MV-4-11 (cell line): ENCODE results near the gene RABGAP1L.
"Not testable (repeated sequence)": the region's sequence is repeated elsewhere in the genome, so short reads cannot be mapped to it uniquely, and the experiment has no call there.

Experiments used
- DNase-seq: peaks from one replicate; lab custom pipeline; 2025; lab: John Stamatoyannopoulos, UW

Gene RABGAP1L

DNA sequence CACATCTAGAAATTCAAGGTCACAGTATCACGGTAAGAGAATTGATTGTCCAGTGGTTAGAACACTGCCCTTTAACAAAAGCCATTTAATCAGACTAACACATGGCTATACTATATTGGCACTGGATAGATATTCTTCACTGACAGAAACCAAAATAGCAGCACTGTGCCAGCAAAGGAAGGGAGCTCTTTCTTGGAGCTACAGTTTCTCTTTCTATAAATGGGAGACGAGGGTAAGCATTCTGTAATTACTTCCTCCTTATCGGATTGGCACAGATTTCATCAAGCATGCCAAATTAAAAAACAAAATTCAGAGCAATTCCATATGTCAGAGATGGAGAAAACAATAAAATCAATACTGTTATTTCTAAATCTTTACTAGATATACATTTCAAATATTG, 724.7 kb downstream of the RABGAP1L start:
- DNase-seq: peak; percentile 14

DNA sequence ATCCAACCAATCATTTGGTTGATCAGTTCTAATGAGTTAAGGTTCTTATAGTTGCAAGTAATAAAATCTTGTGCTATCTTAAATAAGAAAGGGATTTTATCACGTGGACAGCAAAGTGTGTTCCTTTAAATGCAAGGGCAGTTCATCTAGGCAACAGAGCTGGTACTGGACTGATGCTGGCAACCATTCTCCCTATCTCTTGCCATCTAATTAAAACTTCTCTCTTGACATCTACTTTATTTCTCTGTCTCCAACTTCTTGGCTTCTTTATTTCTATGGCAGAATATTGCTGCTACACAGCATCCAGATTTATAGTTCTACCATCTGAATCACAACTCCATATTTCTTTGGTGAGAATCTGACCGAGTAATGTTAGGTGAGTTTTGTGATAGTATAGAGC, 725.2 kb downstream of the RABGAP1L start:
- DNase-seq: no peak

DNA sequence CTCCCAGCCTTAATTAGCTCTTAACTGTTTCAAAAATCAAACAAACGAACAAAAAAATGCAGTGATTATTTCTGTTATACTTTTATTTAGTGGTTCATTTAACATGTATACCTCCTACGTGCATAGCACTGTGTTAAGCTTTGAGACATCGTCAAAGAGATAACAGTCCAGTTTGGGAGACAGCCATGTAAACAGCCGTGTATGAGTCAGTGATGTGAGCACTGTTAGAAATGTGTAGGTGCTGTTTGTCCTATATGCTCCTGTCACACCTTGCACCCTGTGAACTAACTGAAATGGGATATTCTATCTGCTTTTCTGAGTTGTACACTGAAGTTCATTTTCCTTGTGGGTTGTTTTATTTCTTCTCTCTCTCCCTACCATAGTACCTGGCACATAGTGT, 730.7 kb downstream of the RABGAP1L start:
- DNase-seq: no peak

DNA sequence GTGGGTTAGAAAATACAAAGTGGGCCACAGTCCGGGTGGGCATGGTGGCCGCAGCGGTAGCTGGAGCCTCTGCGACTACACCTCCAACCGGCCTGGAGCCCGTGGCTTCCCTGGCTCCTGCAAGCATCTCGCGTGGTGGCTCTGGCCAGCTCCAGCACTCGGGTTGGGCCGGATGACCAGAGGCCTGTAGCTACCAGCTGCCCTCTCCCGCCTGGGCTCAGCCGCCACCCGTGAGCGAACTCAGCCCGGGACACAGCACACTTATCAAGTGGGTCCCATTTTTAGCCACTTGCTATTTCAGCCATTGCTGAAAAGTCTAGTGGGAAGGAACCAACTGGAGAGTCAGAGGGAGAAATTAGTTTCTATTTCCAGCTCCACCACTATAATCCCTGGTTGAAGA, 732.7 kb downstream of the RABGAP1L start:
- DNase-seq: no peak

DNA sequence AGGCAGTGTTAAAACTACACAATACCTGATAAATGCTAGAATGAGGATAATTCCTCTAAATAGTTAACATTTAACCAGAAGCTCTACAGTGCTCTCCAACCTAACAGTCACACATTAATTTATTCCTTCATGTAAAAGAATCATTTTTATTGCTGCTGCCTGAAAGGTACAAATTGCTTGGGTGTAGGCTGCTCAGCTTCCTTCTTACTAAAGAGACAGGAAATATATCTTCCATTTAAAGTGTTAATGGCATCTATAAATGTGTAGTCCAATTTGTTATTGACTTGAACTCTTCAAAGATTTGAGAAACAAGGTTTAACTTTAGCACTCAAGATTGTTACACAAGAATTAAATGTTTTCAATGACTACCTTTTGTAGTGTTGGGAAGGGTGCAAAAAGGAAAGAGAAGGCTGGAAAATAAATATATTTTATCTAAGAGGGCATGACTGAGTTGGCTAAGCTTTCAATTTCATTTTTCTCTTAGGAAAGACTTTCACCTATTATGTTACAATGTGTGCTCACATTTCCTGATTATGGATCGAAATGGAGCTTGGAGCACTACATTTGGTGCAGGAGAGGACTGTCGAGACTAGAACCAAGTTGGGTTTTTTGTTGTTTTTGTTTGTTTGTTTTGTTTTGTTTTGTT, 734.9 kb downstream of the RABGAP1L start:
- DNase-seq: no peak

DNA sequence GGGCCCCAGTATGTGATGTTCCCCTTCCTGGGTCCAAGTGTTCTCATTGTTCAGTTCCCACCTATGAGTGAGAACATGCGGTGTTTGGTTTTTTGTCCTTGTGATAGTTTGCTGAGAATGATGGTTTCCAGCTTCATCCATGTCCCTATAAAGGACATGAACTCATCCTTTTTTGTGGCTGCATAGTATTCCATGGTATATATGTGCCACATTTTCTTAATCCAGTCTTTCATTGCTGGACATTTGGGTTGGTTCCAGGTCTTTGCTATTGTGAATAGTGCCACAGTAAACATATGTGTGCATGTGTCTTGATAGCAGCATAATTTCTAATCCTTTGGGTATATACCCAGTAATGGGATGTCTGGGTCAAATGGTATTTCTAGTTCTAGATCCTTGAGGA, 736.3 kb downstream of the RABGAP1L start:
- DNase-seq: not testable (repeated sequence)

DNA sequence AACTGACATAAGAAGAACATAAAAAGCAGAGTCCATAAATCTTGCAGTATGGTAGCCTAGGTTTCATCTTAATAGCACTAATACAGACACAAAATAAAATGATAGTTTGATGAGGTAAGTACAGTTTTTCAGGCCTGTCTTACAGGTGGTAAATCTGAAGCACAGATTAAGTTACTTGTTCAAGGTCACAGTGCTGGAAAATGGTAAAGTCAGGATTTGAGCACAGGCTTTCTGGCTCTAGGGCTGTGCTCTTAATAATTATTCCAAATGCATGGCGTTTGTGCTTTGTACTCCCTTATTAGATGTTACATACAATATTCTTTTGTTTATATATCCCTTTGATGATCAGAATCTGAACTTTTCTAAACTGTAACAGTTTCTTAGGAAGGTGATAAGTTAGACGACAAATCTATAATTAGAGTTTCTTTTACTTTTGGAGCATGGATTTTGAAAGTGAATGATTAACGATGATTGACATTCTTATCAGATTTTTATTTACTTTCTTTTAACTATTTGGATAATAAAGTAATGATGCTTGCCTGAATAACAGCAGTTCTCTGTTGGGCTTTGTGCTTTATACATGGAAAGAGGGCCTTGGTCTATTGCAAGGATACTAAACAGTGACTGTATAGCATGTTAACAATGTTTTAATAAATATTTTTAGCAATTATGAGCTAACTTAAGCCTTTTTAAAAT, 738.9 kb downstream of the RABGAP1L start:
- no peak for DNase-seq

DNA sequence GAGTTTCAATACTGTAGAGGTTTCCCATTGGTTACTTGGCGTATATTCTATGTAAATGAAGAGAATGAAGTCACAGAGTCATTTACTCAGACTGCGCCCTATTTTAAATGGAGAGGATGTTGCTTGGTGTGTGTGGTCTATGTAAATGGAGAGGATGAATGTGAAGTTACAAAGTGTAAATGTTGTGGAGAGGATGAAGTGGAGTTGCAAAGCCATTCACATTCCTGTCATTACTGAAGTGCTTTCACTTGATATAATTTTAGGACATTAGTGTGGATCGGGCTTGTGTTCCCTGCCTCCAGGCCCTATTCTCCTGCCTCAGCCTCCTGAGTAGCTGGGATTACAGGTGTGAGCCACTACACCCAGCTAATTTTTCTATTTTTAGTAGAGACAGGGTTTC, 741.0 kb downstream of the RABGAP1L start:
- no peak for DNase-seq

DNA sequence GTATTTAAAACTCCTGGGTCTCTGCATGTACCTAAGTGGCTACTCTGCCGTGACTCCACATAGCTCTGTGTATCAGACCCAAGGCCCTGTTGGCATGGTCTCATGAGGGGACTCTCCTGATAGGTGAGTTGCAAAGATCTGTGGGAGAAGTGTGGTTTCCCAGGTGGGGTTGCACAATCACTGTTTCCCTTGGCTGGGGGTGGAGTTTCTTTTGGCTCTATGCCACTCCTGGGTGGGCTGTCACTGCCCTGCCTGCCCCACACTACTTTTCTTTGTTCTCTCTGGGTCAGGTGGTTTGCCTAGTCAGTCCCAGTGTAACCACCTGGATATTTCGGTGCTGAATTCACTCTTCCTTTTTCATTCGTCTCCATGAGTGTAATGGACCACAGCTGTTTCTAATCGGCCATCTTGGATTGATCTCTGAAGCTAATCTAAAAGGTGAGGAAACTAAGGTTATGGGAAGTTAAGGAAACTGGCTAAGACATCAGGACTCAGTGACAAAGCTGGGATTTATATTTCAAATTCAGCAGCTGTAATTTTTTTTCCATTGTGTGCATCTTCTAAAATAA, 743.3 kb downstream of the RABGAP1L start:
- no peak for DNase-seq

DNA sequence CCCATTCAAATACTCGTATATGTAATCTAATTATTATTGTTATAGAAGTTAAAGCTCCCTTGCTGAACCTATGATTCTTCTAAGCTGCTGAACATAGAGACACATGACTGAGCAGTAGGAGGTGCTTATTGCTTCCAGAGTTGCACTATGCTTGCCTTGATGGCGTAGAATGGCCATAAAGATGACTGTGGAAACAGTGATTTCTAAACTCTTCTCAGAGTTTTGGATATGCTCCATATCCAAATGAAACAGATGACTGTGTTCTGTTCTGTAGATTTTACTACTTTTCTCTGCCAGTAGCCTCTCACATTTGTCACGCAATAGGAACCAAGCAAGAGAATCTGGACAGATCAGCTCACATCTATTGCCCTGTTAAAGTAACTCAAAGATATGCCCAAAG, 752.3 kb downstream of the RABGAP1L start:
- no peak for DNase-seq

DNA sequence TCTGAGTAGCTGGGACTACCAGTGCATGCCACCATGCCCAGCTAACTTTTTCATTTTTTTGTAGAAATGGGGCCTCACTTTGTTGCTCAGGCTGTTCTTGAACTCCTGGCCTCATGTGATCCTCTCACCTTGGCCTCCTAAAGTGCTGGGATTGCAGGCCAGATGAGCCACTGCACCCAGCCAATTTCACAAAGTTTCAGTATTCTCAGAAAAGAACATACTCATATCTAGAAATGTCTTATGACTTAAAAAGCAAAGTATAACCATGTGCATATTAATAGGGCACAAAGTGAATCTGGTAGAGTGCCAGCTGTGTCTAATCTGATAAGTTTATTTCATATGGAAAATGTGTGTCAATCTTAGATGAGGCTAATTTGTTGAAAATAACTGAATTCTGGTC, 752.9 kb downstream of the RABGAP1L start:
- no peak for DNase-seq

DNA sequence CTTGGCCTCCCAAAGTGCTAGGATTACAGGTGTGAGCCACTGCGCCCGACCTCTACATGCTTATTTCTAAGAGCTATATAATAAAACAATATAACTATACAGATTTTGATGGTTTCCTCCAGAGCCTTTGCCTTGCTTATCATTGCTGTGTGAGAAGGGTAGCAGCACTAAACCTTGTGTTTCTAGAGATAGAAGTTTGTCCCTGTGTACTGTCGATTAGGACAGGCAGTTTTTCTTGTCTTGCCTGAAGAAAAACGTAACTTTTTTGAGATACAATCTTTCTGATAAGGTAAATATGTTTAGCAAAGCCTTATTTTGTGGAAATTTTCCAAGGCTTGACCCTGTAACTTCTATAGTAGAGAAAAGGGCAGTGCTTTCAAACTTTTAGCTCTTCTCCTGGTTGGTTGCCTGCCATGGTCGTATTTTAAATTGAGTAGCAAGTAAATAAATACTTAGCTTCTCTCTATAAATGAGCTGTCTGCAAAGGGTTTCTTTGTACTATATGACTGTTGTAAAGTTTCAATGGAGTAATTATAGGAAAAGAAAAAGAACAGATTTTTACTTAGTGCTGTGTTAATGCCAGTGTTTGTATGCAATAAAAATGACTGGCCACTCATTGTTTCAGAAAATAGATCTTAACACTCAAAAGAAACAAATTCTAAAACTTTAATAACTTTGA, 754.0 kb downstream of the RABGAP1L start:
- no peak for DNase-seq

DNA sequence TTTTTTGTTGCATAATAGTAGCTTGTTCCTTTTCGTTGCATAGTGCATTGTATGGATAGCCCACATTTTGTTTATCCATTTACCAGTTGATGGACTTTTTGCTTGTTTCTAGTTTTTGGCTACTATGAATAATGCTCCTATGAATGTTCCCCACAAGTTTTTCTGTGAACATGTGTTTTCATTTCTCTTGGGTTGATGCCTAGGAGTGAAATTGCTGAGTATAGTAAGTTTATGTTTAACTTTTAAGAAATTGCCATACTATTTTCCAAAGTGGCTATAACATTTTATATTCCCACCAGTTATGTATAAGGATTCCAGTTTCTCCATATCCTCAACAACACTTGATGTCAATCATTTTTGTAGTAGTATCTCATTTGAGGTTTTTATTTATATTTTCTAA, 755.7 kb downstream of the RABGAP1L start:
- DNase-seq: peak; percentile 27

DNA sequence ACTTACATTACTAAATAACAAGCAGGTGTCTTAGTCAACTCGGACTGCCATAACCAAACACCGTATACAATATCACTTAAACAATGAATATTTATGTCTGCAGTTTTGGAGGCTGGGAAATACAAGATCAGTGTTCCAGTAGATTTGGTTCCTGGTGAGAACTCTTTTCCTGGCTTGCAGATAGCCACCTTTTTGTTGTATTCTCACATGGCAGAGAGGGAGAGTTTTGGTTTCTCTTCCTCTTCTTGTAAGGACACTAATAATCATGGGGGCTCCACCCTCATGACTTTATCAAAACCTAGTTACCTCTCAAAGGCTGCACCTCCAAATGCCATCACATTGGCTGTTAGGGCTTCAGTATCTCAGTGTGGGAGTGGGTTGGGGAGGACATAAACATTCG, 757.5 kb downstream of the RABGAP1L start:
- DNase-seq: no peak

DNA sequence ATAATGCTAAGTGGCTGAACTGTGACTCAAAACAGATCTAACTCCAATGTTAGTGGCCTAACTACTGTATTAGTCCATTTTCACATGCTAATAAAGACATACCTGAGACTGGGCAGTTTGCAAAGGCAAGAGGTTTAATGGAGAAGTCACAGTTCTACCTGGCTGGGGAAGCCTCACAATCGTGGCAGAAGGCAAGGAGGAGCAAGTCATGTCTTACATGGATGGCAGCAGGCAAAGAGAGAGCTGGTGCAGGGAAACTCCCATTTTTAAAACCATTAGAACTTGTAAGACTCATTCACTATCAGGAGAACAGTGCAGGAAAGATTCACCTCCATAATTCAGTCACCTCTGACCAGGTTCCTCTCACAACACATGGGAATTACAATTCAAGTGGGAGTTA, 760.8 kb downstream of the RABGAP1L start:
- DNase-seq: no peak

DNA sequence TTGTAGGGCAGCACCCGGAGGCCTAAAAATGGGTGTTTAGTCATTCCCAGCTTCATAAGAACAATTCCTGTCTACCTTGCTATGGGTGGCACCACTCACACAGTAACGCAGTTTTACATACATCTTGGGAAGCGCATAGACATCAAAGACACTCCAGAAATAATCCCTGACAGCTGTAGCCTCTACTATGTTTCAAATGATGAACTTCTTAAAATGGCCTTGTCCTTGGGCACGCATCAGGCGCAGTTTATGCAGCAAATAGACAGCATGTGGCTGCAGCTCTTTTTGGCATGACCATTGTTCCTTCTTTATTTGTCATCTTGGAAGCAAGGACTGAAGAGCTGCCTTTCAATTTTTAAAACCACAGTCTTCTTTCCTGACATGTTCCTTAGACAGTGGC, 762.8 kb downstream of the RABGAP1L start:
- DNase-seq: no peak

DNA sequence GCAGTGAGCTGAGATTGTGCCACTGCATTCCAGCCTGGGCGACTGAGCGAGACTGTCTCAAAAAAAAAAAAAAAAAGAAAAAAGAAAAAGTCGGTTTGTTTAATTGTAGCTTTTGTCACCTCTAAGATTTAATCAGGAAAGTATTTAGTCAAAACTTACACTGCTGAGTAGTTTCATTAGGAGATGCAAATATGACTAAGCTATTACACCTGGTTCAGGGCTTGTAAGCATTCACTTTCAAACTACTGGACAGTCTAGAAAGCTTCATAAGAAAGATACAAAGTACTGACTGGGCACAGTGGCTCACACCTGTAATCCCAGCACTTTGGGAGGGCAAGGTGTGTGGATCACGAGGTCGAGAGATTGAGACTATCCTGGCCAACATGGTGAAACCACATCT, 764.5 kb downstream of the RABGAP1L start:
- no peak for DNase-seq

DNA sequence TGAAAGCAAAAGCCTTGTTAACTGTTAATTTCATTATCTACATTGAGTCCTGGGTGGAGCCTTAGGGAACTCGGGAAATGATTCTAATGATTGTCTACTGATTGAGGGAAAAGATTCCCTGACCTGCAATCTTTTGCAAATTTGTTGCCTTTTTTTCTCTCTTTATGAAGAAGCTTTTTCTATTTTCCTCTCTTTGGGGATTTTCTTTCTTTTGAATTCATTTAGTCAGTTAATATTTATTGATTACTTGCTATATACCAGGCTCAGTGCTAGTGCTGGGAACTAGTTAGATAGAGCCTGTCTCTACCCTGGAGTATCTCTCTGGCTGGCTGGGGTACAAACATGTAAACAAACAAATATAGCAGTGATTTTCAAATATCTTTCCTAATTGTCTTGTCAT, 769.2 kb downstream of the RABGAP1L start:
- DNase-seq: no peak

DNA sequence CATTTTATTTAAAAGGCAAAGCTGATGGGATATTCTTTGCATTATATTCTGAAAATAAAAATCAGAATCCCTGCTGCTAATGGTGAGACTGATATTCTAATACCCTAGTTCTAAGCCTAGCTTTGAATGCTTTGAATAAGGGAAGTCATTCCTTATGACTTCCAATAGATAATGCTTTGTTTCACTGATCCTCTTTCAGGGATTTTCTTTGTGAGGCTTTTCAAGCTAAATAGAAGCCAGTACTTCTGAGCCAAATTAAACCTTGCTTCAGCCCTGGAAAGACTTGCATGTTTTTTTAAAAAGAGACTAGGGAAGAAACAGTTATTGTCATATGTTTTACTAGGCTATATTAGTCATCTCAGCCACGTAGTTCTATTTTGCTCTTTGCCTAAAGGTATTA, 771.9 kb downstream of the RABGAP1L start:
- DNase-seq: no peak

DNA sequence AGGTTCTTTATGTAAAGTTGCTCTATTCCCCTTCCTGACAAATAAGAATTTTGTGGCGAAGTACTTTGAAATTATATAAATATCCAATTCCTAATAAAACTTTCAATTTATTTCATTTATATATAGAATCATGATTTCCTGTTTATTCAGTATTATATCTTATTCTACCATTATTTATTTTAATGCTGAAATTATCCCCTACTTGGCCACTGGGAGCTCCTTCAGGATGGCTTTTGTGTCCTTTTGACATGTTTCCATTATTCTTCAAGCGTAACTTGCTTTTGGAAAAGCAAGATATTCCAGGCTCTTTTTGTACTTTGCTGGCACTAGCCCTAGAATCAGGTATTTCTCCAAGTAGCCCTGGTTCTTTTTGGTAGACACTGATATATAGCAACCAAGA, 773.3 kb downstream of the RABGAP1L start:
- no peak for DNase-seq

DNA sequence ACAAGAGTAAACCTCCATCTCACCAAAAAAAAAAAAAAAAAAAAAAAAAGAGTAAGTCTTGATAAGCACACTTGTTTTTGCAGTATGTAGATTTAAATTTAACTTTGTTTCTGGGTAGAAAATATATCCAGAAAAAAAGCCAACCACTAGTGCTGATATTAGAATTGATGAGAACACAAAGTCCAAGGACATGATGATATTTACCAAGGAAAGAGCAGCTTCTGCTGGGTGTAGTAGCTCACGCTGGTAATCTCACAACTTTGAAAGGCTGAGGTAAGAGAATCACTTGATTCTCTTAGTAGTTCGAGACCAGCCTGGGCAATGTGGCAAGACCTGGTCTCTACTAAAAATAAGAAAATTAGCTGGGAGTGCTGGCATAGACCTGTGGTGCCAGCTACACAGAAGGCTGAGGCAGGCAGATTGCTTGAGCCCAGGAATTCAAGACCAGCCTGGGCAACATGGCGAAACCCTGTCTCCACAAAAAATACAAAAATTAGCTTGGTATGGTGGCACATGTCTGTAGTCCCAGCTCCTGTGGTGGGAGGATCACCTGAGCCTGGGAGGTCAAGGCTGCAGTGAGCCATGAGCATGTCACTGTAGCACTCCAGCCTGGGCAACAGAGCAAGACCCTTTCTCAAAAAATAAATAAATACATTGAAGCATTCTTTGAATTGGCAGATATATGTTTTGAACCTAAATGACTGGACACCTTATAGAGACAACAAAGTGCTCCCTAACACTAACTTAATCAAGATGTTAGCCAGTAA, 776.8 kb downstream of the RABGAP1L start:
- DNase-seq: no peak

DNA sequence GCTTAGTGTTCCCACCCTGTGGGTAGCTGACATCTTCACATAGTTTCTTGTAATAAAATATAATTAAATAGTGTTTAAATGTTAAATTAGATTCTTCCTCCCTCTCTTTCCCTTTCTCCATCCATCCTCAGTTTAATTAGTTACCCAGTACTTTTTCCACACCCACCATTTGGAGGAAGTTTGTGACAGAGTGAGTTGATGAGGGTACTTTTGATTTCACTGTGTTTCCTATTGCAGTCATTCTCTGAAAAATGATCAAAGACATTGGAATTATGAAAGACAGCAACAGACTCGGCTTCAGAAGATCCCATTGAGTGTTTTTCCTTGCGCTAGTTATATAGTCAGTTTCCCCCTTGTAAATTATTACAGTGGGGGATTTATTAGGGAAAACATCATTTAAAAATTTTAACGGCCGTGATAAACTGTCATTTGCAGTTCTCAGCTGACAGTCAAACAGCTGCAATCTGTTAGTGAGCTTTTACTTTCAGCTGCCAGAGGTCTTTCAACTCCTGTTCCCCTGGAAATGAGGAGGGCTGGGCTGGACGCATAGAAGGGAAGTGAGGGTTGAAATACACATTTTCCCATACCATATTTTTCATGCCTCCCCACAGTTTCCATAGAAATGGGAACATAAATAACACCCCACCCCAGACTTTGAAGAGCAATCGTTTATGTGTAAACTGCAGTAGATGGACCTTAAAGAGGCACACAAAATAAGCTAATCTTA, 779.1 kb downstream of the RABGAP1L start:
- peak; percentile 46 for DNase-seq
